Bronchus fibroblast of lung (primary cell): ENCODE data around the gene ENTPD2. TPM values are rescaled to one million over a fixed set of nuclear protein-coding genes. Genes with fewer than 3 reads are reported as not detected.

Source experiments
- total RNA-seq: library from RNA; depleted of rRNA; stranded (reverse); fragments of >200 nt; gene quantifications from 2 replicates; pipeline ENCODE4 v1.2.3, GENCODE V29; 2015

Gene ENTPD2
- total RNA-seq, result not detected in 2 replicates

DNA sequence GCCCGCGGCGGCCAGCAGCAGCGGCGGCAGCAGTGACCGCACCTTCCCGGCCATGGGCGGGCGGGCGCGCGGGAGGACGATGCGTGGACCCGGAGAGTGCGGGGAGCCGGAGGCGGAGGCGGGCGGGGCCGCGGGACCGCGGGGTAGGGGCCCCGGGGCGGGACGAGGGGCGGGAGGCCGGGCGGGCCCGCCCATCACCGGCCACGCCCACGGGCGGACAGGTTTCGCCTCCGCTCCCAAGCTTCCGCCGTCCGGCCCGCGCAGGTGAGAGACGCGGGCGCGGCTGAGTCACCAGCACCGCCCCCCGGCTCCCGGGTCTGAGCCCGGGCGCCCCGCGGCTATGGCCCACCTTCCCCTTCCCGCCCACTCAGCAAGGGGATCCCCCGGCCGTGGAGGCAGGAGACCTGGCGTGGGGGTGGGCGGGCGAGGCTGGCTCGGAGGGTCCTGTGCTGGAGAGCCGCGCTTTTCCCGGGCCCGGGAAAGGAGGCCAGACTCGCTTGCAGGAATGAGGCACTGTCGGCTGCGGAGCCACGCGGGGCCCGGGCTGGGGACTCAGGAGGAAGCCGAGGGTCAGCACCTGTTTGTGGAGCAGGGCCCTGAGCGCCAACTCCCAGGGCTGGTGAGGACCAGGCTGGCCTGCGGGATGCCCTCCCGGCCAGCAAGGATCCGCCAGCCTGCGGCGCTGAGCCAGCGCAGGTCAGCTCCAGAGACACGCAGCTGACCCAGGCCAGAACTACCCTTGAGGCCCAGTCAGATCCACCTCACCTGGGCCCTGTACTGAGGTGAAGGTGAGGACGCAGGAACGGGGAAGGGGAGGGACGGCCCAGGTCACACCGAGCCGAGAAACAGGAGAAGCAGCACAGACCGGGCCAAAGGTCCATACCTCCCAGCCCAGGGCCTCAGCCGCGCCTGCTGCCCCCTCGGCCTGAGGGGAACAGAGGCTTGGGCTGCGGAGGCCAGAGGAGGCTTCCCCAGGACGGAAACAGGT, at the start of gene ENTPD2:
Gene ENTPD2 (minus strand): TSS at position 118 of the 988 bp plus-strand sequence. CDS start 64 bp downstream, at position 54.

DNA sequence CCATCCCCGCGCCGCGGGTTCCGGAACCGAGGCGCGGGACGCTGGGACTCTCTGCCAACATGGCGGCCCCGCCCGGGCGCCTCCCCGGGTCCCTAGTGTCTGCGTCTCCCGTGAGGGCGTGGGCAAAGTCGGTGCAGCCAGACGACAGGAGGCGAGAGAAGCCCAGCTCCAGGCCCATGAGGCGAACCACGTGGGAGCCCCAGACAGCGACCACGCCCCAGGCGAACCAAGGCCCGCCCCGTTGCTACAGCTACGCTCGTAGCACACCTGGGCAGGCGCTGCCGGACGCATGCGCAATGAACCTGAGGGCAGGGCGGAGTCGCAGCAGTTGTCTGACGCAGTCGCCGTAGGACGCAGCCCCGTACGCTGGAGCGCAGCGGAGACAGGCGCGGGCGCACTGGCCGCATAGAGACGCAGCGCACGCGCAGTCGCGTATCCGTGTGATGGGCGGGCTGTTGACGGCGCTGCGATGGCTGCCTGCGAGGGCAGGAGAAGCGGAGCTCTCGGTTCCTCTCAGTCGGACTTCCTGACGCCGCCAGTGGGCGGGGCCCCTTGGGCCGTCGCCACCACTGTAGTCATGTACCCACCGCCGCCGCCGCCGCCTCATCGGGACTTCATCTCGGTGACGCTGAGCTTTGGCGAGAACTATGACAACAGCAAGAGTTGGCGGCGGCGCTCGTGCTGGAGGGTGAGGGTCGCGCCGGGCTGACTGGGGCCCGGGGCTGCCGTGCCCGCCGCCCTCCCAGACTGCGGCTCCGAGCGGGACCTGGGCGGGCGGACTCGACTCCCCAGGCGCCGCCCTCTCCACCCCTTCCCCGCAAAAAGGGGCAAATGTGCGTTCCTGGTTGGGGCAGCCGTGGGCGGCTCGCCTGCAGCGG, 32.9 kb upstream of the ENTPD2 start, which contains the start of gene MAN1B1:
Gene MAN1B1 (plus strand): TSS at position 455 of the 878 bp plus-strand sequence. CDS start 15 bp downstream, at position 470.

DNA sequence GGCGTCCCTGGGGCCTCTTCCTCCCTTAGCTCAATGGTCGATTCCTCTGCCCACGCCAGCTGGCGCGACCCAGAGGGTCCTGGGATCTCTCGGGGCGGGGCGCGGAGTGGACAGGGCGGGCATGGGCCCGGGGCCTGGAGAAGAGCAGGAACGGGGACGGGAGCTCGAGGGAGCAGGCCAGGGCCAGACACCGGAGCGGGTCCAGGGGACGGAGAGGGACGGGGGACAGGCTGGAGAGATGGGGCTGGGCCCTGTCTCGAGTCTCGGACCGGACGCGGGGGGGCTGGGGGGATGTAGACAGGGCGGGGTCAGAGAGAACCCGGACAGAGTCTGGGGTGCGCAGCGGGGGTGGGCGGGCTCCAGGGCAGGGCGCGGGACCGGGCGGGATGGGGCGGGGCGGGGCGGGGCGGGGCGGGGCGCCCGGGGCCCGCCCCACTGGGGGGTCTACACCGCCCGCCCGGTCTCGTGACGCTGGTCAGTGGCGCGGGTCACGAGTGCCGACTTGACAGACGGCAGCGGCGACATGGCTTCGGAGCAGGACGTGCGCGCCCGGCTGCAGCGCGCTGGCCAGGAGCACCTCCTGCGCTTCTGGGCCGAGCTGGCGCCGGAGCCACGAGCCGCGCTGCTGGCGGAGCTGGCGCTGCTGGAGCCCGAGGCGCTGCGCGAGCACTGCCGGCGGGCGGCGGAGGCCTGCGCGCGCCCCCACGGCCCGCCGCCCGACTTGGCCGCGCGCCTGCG, 23.3 kb upstream of the ENTPD2 start, which contains the start of gene UAP1L1:
Gene UAP1L1 (plus strand): TSS at position 508 of the 738 bp plus-strand sequence. CDS start 16 bp downstream, at position 524.

DNA sequence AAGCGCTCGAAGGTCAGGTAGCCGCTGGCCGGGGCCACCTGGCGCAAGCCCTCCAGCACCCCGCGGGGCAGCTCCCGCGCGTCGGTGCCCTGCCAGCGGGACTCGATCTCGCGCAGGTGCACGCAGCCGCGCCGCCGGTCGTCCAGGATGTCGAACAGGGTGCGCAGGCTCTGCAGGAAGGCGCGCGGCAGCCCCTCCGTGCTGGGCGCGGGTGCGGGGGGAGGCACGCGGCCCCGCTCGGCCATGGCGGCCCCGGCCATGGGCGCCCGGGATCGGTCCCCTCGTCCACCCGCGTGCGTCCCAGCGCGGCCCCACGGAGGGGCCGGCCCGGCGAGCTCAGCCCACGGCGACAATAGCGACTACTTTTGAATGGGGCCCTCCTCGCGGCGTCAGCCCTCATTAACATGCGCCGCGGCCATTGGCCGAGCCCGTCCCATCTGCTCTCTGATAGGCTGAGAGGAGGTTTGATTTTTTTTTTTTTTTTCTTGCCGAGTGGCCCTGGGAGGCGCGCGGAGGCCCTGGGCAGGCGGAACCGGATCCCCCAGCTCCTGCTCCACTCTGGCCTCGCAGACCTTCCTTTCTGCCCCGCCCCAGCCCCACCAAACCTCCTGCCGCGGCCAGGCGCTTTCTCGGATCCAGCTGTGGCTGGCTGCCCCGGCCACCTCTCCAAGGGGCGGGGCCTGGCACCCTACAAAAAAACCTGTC, 16.5 kb upstream of the ENTPD2 start, which contains the start of gene SAPCD2:
Gene SAPCD2 (minus strand): TSS at position 357 of the 705 bp plus-strand sequence. CDS start 97 bp downstream, at position 260.

DNA sequence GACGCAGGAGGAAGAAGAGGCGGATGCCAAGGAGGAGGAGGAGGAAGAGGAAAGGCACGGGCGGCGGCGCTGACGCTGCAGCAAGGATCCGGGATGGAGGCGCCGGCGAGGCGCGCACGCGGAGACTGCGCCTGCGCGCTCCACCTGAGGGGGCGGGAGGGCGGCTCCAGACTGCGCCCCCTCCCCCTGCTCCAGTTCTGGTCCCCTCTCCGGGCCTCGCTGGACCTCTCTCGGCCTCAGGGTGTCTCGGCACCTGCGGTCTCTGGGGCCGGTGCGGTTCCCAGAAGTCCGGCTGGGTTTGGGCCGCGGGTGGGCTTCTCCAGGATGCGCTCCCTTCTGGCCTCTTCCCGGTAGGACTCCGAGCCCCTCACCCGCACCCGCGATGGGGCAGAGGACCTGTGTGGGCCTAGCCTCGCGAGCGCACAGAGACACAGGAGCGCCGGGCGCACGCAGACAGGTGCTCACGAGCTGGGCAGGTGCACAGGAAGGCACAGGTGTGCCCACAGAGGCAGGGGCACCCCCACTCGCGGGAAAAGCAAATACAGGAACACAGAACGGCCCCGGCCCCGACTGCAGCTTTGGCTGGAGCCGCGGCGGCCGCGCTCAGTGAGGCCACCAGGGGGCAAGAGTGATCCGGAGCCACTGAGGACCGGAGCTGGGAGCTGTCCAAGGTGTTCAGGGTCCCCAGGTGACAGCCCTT, 7.6 kb downstream of the ENTPD2 start, which contains the start of gene NPDC1:
Gene NPDC1 (minus strand): TSS at position 90 of the 700 bp plus-strand sequence. CDS start 188 bp downstream, outside the sequence.

DNA sequence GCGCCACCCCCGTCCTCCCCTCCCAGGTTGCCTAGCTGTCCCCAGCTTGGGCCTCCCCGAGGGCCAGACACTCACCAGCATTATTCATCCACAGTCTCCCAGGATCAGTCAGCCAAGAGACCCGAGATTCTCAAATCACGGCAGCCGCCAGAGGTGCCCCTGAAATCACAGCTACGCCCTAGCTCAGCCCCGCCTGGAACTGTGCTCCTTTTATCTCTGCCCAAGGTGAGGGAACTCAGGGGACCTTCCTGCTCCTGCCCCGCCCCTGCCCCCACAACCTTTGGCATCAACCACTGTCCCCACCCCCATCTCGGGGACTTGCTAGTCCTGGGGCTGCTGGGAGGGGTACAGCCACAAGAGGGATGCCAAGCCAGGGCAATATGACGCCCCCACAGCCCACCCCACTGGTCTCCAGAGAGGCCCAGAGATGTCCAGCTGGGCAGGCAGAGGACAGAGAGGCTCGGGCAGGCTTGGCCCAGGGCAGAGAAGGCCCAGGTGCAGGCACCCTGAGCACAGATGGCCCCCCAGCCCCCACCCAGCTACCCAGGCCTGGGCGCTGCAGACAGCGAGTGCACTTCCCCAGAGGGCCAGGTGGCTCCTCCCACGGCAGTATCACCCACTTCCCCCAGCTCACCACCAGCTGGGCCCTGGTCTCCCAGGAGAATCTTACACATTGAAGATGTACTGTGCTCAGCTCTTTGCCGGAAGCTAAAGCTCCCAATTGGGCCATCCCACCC, 21.8 kb downstream of the ENTPD2 start, which contains the start of gene FUT7:
Gene FUT7 (minus strand): TSS at position 185 of the 737 bp plus-strand sequence. CDS start 97 bp downstream, at position 88.

DNA sequence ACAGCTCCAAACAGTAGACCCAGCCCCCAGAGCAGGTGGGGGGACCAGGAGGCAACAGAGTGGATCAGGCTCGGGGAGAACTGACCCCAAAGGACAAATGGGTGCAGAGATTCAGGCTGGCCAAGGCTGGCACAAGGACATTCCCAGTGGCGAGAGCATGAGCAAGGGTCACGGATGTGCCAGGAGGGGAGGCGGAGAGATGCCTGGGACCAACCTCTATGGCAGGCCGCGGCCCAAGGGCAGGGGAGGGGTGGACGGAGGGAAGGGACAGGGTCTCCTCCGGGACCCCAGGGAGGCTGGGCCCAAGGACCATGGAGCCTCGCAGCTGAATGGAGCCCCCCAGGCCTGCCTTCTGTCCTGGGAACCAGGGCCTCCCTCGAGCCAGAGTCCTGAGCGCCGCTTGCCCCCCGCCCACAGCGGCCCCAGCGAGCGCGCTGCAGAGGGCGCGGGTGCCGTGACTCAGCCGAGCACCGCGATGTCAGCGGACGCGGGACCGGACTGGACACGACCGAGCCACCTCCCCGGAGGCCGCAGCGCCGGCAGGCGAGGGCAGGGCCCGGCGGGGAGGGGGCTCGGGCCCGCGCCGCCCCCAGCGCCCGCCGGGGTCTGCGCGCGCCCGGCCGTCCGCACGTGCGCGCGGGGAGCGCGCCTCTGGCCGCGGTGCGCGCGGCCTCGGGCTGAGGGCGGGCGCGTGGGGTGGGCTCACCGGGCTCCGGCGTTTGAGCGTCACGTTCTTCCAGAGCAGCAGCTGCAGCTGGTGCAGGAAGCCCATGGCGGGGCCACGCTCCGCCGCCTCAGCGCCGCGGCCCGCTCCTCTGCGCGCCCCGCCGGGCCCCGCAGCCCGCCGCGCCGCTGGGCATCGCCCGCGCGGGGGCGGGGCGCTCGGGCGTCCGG, 26.2 kb downstream of the ENTPD2 start, which contains the start of gene ABCA2:
Gene ABCA2 (minus strand): TSS at position 869 of the 894 bp plus-strand sequence. CDS start 97 bp downstream, at position 772.

Other genes with a start within 250 kb of the ENTPD2 start
- gene RABL6, start 246.1 kb downstream of the ENTPD2 start, total RNA-seq, result 85.8 and 89.3 TPM in 2 replicates
- gene AJM1, start 211.6 kb downstream of the ENTPD2 start, total RNA-seq, result 0.45 and 1.3 TPM in 2 replicates
- 119 and 125 TPM in 2 replicates for gene PHPT1, start 204.7 kb downstream of the ENTPD2 start, total RNA-seq
- 2.5 and 3.0 TPM in 2 replicates for gene MAMDC4, start 201.7 kb downstream of the ENTPD2 start, total RNA-seq
- 491 and 504 TPM in 2 replicates for gene EDF1, start 187.8 kb downstream of the ENTPD2 start, total RNA-seq
- 9.1 and 9.4 TPM in 2 replicates for gene TRAF2, start 167.5 kb downstream of the ENTPD2 start, total RNA-seq
- gene FBXW5, start 109.3 kb downstream of the ENTPD2 start, total RNA-seq, result 113 and 115 TPM in 2 replicates
- not detected in 2 replicates for gene C8G, start 108.8 kb downstream of the ENTPD2 start, total RNA-seq
- gene LCN12, start 101.8 kb downstream of the ENTPD2 start, total RNA-seq, result not detected in 2 replicates
- 2.4 TPM in 1 of 2 replicates, not detected in the other for gene PTGDS, start 76.6 kb downstream of the ENTPD2 start, total RNA-seq
- gene LCNL1, start 71.1 kb downstream of the ENTPD2 start, total RNA-seq, result under 0.01 TPM in 1 of 2 replicates, not detected in the other
- 30.6 and 32.9 TPM in 2 replicates for gene PAXX, start 61.6 kb downstream of the ENTPD2 start, total RNA-seq
- 1.3 and 4.0 TPM in 2 replicates for gene CLIC3, start 57.5 kb downstream of the ENTPD2 start, total RNA-seq
- 8.5 and 9.4 TPM in 2 replicates for gene ABCA2, start 25.8 kb downstream of the ENTPD2 start, total RNA-seq
- not detected in 2 replicates for gene FUT7, start 22.0 kb downstream of the ENTPD2 start, total RNA-seq
- gene NPDC1, start 7.9 kb downstream of the ENTPD2 start, total RNA-seq, result 18.7 and 19.6 TPM in 2 replicates
- 21.9 and 24.2 TPM in 2 replicates for gene SAPCD2, start 16.5 kb upstream of the ENTPD2 start, total RNA-seq
- 4.9 and 5.5 TPM in 2 replicates for gene UAP1L1, start 23.5 kb upstream of the ENTPD2 start, total RNA-seq
- 56.0 and 72.4 TPM in 2 replicates for gene MAN1B1, start 32.9 kb upstream of the ENTPD2 start, total RNA-seq
- 66.6 and 69.7 TPM in 2 replicates for gene DPP7, start 60.7 kb upstream of the ENTPD2 start, total RNA-seq
- not detected in 2 replicates for gene GRIN1, start 85.1 kb upstream of the ENTPD2 start, total RNA-seq
- gene LRRC26, start 116.0 kb upstream of the ENTPD2 start, total RNA-seq, result not detected in 2 replicates
- gene TMEM210, start 118.0 kb upstream of the ENTPD2 start, total RNA-seq, result not detected in 2 replicates
- 10.3 and 15.3 TPM in 2 replicates for gene ANAPC2, start 134.5 kb upstream of the ENTPD2 start, total RNA-seq
- gene SSNA1, start 134.6 kb upstream of the ENTPD2 start, total RNA-seq, result 75.8 and 84.9 TPM in 2 replicates
- 6.1 and 6.4 TPM in 2 replicates for gene TPRN, start 146.7 kb upstream of the ENTPD2 start, total RNA-seq
- gene TMEM203, start 151.6 kb upstream of the ENTPD2 start, total RNA-seq, result 43.1 and 47.9 TPM in 2 replicates
- 14.9 and 16.8 TPM in 2 replicates for gene NDOR1, start 151.6 kb upstream of the ENTPD2 start, total RNA-seq
- gene RNF208, start 168.2 kb upstream of the ENTPD2 start, total RNA-seq, result 0.50 and 1.2 TPM in 2 replicates
- 0.74 and 1.2 TPM in 2 replicates for gene CYSRT1, start 171.1 kb upstream of the ENTPD2 start, total RNA-seq
- under 0.01 TPM in 1 of 2 replicates, not detected in the other for gene RNF224, start 173.4 kb upstream of the ENTPD2 start, total RNA-seq
- gene SLC34A3, start 176.8 kb upstream of the ENTPD2 start, total RNA-seq, result not detected in 2 replicates
- 795 and 833 TPM in 2 replicates for gene TUBB4B, start 187.2 kb upstream of the ENTPD2 start, total RNA-seq
- gene STPG3, start 197.2 kb upstream of the ENTPD2 start, total RNA-seq, result not detected in 2 replicates
- 55.9 and 59.2 TPM in 2 replicates for gene NELFB, start 201.3 kb upstream of the ENTPD2 start, total RNA-seq
- 33.9 and 36.5 TPM in 2 replicates for gene TOR4A, start 223.7 kb upstream of the ENTPD2 start, total RNA-seq
- gene NRARP, start 248.2 kb upstream of the ENTPD2 start, total RNA-seq, result 0.45 and 1.7 TPM in 2 replicates